ENCODE results near the gene PHRF1.
"Not testable (repeated sequence)": the region's sequence is repeated elsewhere in the genome, so short reads cannot be mapped to it uniquely, and the experiment has no call there.

PHRF1 gene

GRCh38 chr11:574031-574570 is 2.2 kb upstream of the PHRF1 start:
- DNase-seq (ENCODE audit: low read depth): not testable (repeated sequence)

GRCh38 chr11:574632-575312 is 1.5 kb upstream of the PHRF1 start:
- no peak for DNase-seq (ENCODE audit: low read depth)

DNA sequence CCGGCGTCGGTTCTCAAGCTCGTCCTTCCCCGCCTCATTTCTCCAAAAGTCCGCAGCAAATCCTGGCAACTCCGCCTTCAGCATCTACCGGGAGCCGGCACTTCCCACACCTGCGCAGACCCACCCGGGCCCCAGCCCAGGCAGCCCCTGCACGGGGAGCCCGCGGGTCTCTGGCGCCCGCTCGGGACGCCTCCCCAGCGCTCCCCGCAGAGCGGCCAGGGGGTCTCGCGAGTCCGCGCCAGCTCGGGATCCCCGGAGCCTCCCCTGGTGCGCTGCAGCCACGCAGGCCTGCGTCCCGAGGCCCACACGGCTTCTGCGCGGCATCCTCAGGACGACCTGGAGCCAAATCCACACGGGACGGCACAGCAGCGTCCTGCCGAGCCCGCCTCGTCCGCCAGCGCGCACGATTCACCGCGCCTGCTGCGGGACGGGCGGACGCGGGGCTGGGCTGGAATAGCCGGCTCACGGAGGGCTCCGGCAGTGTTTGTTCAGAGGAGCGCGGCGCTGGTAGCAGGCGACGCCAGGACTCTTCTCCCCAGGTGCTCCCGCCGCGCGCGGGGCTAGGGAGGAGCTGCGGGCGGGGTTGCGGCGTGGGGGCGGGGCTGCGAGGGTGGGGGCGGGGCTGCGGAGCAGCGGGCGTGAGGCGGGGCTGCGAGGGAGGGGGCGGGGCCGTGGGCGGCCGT is 816 bp upstream of the PHRF1 start:
- DNase-seq (ENCODE audit: low read depth): no peak

GRCh38 chr11:576811-577610 is 741 bp downstream of the PHRF1 start:
- DNase-seq (ENCODE audit: low read depth): no peak

DNA sequence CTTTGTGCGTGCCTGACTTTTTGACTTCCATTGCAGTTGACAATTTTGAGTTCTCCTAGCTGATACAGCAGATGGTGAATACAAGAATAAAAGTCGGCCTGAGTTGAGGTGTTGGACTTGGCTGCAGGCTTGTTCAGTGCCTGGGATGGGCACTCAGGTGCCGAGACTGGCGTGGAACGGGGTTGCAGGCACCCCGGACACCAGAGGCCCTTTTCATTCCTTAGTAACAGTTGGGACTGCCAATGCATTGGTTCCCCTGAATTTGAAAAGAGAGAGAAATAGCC is 1.3 kb downstream of the PHRF1 start:
- no peak for DNase-seq (ENCODE audit: low read depth)

DNA sequence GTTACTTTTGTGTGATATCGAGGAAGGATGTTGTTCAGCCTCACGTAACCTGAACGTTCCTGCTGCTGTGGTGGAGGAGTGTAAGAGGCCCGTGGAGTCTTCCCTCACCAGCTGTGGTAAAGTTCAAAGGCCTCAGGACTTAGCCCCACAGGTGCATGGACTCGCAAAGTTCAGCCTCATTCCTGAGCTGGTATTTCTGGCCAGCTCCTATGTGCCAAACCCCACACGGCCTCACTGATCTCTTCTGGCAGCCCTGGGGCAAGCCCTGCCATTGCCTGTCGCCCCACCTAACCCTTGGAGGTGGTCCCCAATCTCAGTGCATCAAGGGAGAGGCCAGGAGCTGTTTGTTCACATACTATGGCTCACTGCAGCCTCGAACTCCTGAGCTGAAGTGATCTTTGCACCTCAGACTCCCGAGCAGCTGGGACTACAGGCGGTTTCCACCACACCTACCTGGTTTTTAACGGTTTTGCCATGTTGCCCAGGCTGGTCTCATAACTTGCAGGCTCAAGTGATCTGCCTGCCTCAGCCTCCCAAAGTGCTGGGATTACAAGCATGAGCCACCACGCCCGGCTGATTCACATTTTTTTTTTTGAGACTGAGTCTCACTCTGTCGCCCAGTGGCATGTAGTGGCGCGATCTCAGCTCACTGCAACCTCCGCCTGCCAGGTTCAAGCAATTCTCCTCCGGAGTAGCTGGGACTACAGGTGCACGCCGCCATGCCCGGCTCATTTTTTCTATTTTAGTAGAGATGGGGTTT is 2.2 kb downstream of the PHRF1 start:
- no peak for DNase-seq (ENCODE audit: low read depth)

DNA sequence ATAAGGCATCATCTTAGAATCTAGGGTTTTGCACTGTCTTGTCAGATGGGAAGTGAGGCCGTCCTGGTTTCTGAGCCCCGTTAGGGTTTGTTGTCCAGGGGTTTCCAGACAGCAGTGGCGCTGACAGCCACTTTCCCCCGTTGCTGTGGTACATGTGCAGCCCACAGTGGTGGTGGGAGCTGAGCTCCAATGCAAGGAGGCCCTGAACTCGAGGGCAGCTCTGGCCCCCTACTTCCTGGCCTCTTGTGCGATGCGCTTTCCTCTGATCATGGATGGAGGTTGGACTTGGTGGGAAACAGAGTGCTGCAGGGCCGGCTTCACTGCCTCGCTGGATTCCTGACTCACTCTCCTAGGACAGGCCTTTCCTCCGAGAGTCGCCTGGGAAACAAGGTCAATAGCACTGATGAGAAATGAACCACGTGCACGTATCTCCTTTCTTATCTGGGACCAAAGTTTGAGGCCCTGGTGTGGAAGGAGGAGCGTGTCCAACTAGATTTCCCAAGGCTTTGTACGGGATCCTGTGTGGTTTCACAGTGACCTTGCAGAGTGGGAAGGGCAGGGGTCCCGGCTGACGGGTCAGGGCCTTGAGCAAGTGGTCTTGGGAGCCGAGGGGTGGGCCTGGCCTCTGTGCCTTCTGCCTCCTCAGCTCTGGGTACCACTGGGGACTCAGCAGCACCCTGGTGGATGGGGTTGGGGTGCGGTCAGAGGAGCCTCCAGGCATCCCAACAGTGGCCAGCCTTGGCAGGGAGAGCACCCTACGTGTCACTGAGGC is 3.7 kb downstream of the PHRF1 start:
- DNase-seq (ENCODE audit: low read depth): no peak

GRCh38 chr11:581342-581741 is 5.1 kb downstream of the PHRF1 start:
- no peak for DNase-seq (ENCODE audit: low read depth)

- DNase-seq (ENCODE audit: low read depth): no peak
Observed at GRCh38 chr11:581752-582151, 5.5 kb downstream of the PHRF1 start.

GRCh38 chr11:584287-584686 is 8.0 kb downstream of the PHRF1 start:
- DNase-seq (ENCODE audit: low read depth): no peak

GRCh38 chr11:586376-587316 is 10.4 kb downstream of the PHRF1 start:
- no peak for DNase-seq (ENCODE audit: low read depth)

GRCh38 chr11:587546-587945 is 11.3 kb downstream of the PHRF1 start:
- DNase-seq (ENCODE audit: low read depth): no peak

DNA sequence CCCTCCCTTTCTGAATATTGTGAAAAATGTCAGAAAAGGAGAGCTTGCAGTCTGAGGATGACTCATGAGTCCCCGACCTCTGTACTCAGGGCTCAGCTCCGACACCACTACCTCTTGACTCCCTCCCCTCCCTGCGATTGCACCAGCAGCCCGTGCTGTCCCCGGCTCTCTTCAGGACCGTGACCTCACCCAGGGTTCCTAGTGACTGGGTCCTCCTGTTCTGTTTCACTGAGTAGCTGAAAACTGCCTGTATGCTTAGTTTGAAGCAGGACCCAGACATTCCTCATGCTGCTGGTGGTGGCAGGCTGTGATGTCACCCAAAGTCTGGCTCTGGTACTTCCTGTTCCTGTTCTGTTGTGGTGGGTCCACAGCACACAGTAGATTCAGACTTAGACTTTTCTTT is 11.7 kb downstream of the PHRF1 start:
- DNase-seq (ENCODE audit: low read depth): peak; percentile 59

- DNase-seq (ENCODE audit: low read depth): no peak
Observed at GRCh38 chr11:589798-590197, 13.5 kb downstream of the PHRF1 start.

DNA sequence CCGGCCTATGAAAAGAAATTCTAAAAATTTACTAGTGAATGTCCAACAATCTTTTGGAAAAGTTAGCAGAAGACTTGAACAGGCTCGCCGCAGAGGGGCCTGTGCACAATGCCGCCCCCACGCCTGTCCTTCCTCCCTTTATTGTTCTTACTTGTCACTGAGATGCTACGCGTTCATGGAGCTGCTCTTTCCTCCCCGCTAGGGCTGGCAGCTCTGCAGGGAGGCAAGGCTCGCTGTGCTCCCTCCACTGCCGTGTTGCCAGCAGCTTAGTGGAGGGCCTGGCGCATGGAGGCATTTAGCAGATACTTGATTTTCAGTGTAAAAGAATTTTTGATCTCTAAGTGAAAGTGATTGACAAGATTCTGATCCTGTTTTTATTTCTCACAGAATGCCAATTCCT is 14.7 kb downstream of the PHRF1 start:
- no peak for DNase-seq (ENCODE audit: low read depth)

GRCh38 chr11:592501-592900 is 16.2 kb downstream of the PHRF1 start:
- DNase-seq (ENCODE audit: low read depth): no peak

- no peak for DNase-seq (ENCODE audit: low read depth)
Observed at GRCh38 chr11:592918-593317, 16.6 kb downstream of the PHRF1 start.

GRCh38 chr11:593347-593746 is 17.1 kb downstream of the PHRF1 start:
- DNase-seq (ENCODE audit: low read depth): no peak

- DNase-seq (ENCODE audit: low read depth): no peak
Observed at GRCh38 chr11:595400-595799, 19.1 kb downstream of the PHRF1 start.

DNA sequence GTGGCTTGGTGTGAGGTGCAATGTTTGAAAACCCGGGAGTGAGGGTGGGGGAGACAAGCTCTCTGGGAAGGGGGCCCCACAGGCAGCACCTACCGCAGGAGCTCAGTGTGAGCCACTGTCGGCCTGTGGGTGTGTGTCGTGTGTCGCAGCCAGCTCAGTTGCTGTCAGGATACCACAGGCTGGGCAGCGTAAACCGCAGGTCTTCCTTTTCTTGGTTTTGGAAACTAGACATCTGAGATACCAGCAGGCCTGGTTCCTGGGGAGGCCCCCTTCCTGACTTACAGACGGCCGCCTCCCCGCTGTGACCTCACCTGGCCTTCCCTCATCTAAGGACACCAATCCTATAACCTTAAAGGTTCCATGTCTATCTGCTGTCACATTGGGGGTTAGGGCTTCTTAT is 20.1 kb downstream of the PHRF1 start:
- no peak for DNase-seq (ENCODE audit: low read depth)

Data from stimulated activated CD4-positive, alpha-beta T cell treated with anti-CD3 and anti-CD28 coated beads, Interleukin-2, amount 100 ng/mL, for 4 hours (primary cell).